HG03378 (cell line): ENCODE data around the gene CR1L.
"Not testable (repeated sequence)": the region's sequence is repeated elsewhere in the genome, so short reads cannot be mapped to it uniquely, and the experiment has no call there.

Experiments
- ATAC-seq: cut with Tn5 transposase; IDR thresholded peaks from one replicate; pipeline ENCODE4 v1.9.1; 2021; ENCODE audit warnings: mild to moderate bottlenecking, moderate library complexity; ENCODE audit not compliant: unreplicated experiment

Gene CR1L

DNA sequence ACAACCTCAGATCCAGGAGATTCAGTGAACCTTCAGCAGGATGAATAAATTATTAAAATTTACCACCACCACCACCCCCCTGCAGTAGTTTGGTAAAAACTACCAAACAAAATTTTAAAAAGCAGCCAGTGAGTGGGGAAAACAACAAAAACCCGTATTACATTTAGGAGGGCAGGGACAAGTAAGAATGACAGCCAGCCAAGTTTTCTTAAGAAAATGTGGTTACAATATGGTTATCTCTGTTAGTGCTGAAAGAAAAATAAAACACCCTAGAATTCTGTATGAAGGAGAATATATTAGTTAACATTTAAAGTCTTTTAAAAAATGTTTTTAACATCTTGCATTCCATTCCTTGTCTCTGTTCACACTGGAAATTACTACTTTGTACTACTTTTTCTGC, 121.6 kb downstream of the CR1L start:
- no peak for ATAC-seq

DNA sequence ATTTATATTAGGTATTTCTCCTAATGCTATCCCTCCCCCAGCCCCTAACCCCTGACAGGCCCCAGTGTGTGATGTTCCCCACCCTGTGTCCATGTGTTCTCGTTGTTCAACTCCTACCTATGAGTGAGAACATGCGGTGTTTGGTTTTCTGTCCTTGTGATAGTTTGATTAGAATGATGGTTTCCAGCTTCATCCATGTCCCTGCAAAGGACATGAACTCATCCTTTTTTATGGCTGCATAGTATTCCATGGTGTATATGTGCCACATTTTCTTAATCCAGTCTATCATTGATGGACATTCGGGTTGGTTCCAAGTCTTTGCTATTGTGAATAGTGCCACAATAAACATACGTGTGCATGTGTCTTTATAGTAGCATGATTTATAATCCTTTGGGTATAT, 125.6 kb downstream of the CR1L start:
- not testable (repeated sequence) for ATAC-seq
